ENCODE measurements around the gene EIF2S1. TPM values are rescaled to one million over a fixed set of nuclear protein-coding genes. Genes with fewer than 3 reads are reported as not detected.

The EIF2S1 gene
- total RNA-seq, 1 experiment from 2014 or later = 330 TPM

DNA sequence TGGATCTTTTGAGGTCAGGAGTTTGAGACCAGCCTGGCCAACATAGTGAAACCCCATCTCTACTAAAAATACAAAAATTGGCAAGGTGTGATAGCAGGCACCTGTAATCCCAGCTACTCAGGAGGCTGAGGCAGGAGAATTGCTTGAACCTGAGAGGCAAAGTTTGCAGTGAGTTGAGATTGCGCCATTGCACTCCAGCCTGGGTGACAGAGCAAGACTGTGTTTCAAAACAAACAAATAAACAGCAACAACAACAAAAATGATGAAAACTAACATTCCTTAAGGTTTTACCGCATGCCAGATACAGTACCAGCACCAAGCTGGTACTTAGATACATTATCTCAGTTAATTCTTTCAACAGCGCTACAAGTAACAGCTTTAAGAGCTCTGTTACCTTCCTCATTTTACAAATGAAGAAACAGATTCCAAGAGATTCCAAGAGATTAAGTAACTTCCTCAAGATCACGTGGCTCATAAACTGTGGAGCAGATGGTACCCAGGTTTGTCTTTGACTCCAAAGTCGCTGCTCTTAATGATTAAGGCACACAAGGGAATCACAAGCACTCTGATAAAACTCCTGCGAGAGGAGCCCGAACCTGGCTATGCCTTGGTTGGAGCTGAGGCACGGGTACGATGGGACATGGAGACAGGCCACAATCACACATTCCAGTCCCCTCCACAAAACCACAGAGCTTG lies 69.5 kb downstream of the EIF2S1 start:
- DNase-seq (ENCODE audit: extremely low read depth, low read depth) = no peak

DNA sequence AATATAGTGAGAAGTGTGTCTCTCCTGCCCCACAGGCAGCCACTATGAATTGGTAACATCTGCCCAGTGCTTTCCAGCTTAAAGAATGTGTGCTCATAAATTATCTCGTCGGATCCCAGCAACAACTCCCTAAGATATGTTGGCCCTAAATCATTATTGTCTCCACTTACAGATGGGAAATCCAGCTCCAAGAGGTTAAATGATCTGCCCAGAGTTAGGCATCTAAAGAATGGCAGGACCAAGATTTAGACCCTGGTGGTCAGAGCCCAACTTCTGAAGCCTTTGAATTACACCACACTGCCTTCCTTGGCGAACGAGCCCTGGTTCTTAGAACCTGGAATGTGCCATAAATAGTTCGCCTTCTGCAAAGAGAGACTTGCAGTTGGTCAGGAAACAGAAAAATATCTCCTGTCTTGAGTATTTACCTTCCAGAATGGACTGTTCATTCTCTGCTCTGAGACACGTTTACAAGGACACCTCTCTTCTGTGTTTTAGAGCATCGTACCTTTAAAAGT lies 72.0 kb downstream of the EIF2S1 start:
- DNase-seq (ENCODE audit: extremely low read depth, low read depth) = no peak

DNA sequence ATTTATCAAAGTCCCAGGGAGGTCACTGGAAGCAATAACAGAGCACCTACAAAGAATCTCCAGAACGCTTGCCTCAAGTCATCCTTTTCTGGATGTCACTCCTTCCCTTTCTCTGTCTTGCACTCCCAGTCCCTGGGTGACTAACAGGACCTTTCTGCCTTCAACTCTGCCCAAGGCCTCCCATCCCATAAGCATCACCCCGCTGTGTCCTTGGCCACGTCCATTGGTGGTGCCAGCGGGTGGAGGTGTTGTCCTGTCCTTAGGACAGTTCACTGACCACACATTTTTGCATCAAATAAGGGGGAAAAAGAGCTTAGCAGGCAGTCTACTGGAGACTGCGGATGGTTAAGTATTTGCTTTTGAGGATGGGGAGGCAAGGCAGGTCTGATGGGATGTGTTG lies 75.5 kb downstream of the EIF2S1 start:
- DNase-seq (ENCODE audit: extremely low read depth, low read depth) = no peak

Small RNAs within 50 kb of the gene (small RNA-seq; reads per million reads assigned to genes)
- gene RF00019 = 0 reads per million in 2 experiments

Other genes with a start within 250 kb of the EIF2S1 start
- not detected in 2 replicates for gene GARIN2, start 170.9 kb upstream of the EIF2S1 start, total RNA-seq (2014; rRNA removed; shearing (Covaris generic))
- 14.5 and 18.3 TPM in 2 replicates for gene PALS1, start 118.9 kb upstream of the EIF2S1 start, total RNA-seq (2014; rRNA removed; shearing (Covaris generic))
- gene ATP6V1D, start 524 bp upstream of the EIF2S1 start, total RNA-seq (2014; rRNA removed; shearing (Covaris generic)) = 80.1 and 98.2 TPM in 2 replicates
- gene PLEK2, start 51.8 kb downstream of the EIF2S1 start, total RNA-seq (2014; rRNA removed; shearing (Covaris generic)) = 5.9 and 7.1 TPM in 2 replicates
- gene TMEM229B, start 128.4 kb downstream of the EIF2S1 start, total RNA-seq (2014; rRNA removed; shearing (Covaris generic)) = 0.07 and 0.20 TPM in 2 replicates
- gene PLEKHH1, start 173.0 kb downstream of the EIF2S1 start, total RNA-seq (2014; rRNA removed; shearing (Covaris generic)) = 9.3 and 12.5 TPM in 2 replicates
- 27.2 and 39.5 TPM in 2 replicates for gene PIGH, start 239.9 kb downstream of the EIF2S1 start, total RNA-seq (2014; rRNA removed; shearing (Covaris generic))